ENCODE measurements around the gene CD53.

Gene CD53

GRCh38 chr1:110876748-110877341 is 3.9 kb downstream of the CD53 start:
- no peak for DNase-seq (ENCODE audit: low spot score)

- no peak for DNase-seq (ENCODE audit: low spot score)
These were observed 4.4 kb downstream of the CD53 start for GRCh38 chr1:110877364-110877763.

GRCh38 chr1:110877776-110878175 is 4.8 kb downstream of the CD53 start:
- no peak for DNase-seq (ENCODE audit: low spot score)

DNA sequence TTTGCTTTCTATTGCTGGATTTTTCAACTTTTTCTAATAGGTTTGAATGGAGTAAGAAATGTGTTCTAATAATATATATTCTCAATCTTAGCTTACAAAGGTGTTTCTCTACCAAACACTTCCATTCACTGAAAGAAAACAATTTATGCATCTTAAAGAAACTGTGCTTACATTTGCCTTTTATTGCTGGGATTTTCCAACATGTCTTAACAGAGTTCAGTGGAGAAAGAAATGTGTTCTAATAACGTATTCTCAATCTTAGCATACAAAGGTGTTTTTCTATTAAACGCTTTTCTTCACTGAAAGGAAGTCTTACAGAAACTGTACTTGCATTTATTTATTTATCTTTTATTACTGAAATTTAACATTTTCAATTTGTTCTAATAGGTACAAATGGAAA is 5.6 kb downstream of the CD53 start:
- DNase-seq (ENCODE audit: low spot score) = no peak

DNA sequence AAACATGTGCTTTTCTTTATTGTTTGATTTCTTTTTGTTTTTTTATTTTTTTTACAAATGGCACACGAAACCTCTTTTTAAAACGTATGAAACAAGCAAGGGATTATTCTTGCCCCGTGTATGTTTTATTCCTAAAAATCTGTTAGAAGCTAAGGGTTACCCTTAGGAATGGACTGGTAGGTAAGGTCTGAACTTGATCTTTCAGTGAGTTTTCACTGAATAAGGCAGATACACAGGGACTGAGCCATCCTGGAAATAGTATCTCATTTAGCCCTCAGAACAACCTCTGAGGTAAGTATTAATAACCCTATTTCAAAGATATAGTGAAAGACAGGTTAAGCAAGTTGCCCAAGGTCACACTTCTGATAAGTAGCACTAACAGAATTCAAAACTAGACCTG is 6.0 kb downstream of the CD53 start:
- DNase-seq (ENCODE audit: low spot score) = no peak

GRCh38 chr1:110879758-110880606 is 7.0 kb downstream of the CD53 start:
- no peak for DNase-seq (ENCODE audit: low spot score)

- DNase-seq (ENCODE audit: low spot score) = no peak
These were observed 7.9 kb downstream of the CD53 start for GRCh38 chr1:110880708-110881374.

- no peak for DNase-seq (ENCODE audit: low spot score)
These were observed 15.1 kb downstream of the CD53 start for GRCh38 chr1:110888049-110888448.

DNA sequence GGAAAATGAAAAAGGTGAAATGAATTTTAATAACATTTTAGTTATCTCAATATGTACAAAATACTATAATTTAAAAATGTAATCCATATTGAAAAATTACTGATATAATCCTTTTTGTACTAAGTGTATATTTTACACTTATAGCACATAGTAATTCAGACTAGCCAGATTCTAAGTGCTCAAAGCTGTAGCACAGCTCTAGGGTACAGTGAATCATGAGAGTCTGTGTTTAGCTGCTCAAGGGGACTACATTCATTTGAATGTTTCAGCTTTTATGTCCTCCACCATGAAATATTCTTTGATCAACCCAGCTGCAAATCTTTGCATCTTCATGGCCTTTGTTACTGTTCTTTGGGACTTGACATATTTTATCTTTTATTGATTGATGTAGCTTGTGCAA is 15.7 kb downstream of the CD53 start:
- DNase-seq (ENCODE audit: low spot score) = no peak

DNA sequence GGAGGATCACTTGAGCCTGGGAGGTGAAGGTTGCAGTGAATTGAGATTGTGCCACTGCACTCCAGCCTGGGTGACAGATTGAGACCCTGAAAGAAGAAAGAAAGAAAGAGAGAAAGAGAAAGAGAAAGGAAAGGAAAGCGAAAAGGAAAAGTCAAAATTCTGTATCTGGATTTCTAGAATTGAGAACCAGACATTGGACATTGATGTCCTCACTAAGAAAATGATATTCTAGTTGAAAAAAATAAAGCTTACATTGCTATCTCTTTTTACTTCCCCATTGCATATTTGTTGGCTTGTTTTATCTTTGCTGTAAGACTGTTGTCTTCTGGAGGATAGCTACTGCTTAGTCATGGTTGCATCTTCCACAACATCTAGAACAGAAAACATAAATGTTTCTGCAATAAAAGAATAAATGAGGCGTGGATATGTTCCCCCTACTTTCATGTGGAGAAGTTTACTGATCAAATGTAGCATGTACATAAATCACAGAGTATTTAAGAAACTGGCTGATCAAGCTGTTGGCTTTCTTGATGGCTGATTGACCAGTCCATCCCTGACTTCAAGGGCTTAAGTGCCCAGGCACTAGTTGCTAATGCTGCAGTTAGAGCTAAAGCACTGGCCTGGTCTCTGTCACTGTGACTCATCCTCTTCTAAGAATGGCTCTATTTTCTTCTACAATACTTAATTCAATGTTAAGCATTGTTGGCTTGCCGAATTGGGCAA is 17.7 kb downstream of the CD53 start:
- no peak for DNase-seq (ENCODE audit: low spot score)

- DNase-seq (ENCODE audit: low spot score) = no peak
These were observed 21.1 kb downstream of the CD53 start for GRCh38 chr1:110893908-110894490.

- DNase-seq (ENCODE audit: low spot score) = no peak
These were observed 23.1 kb downstream of the CD53 start for GRCh38 chr1:110896090-110896489.

DNA sequence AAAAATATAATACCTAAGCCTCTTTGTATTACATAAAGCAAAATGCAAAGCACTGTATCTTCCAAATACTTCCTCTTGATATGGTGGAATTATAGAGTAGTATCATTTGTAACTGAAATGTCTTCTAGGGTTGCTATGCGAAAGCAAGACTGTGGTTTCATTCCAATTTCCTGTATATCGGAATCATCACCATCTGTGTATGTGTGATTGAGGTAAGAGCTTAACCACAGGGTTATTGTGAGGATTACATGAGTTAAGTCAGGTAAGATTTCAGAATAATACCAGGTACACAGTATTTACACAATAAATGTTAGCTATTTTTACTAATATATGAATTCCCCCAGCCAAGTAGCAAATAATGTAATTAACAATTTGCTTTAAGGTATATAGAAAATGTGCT is 24.7 kb downstream of the CD53 start:
- DNase-seq (ENCODE audit: low spot score) = no peak

GRCh38 chr1:110898734-110899457 is 25.9 kb downstream of the CD53 start:
- DNase-seq (ENCODE audit: low spot score) = no peak

- DNase-seq (ENCODE audit: low spot score) = no peak
These were observed 26.5 kb downstream of the CD53 start for GRCh38 chr1:110899458-110899843.

- DNase-seq (ENCODE audit: low spot score) = no peak
These were observed 30.0 kb downstream of the CD53 start for GRCh38 chr1:110902820-110903463.

DNA sequence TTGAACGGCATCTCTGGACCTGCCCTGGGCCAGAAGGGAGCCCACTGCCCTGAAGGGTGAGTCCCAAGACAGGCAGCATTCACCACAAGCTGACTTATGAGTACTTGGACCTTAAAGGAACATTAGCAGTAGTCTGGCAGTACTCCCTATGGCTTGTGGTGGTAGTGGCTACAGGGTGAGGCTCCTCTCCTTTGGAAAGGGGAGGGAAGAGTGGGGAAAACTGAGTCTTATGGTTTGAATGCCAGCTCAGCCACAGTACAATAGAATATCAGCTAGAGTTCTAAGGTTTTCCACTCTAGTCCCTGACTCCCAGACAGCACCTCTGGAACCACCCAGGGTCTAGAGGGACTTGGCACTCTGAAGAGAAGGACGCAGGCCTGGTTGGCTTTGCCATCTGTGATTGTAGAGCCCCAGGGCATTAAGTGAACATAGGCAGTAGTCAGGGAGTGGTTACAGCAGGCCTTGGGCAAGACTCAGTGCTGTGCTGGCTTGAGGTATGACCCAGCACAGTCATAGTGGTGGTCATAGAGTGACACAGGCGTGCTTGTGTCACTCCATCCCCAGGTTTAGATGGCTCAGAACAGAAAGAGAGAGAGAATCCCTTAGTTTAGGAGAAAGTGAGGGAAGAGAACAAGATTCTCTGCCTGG is 31.0 kb downstream of the CD53 start:
- no peak for DNase-seq (ENCODE audit: low spot score)

DNA sequence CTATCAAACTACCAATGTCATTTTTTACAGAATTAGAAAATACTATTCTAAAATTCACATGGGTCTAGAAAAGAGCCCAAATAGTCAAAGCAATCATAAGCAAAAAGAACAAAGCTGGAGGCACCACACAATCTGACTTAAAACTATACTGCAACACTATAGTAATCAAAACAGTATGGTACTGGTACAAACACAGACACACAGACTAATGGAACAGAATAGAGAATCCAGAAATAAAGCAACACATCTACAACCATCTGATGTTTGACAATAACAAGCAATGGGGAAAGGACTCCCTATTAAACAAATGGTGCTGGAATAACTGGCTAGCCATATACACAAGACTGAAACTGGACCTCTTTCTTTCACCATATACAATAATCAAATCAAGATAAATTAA is 39.8 kb downstream of the CD53 start:
- no peak for DNase-seq (ENCODE audit: low spot score)

DNA sequence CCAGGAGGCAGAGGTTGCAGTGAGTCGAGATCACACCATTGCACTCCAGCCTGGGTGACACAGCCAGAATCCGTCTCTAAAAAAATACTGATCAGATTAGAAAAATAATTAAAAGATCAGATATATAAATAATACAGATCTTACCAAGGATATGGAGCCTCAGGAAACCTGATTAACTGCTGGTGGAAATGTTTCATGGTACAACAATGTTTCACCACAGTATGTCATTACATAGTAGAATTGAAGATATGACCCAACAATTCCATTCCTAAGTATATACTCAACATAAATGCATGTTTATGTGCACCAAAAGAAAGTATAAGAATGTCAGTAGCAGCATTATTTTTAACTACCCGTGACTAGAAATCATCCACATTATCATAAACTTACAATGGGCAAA is 41.7 kb downstream of the CD53 start:
- no peak for DNase-seq (ENCODE audit: low spot score)

GRCh38 chr1:110915804-110916203 is 42.9 kb downstream of the CD53 start:
- no peak for DNase-seq (ENCODE audit: low spot score)

DNA sequence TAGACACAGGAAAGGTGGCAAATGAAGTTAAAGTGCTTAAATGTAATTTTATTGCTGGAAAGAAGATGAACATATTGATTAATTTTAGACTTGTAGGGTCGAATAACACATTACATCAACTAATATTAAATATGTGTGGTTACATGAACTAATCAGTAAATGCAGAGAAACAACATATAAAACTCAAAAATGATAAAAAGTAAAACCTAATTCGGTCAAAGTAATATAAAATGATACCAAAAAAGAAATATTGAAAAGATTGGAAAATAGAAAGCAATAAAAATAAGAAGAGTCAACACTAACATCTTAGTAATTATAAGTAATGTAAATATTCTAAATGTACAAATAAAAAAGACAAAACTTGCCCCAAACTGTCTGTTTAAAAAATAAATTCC is 43.3 kb downstream of the CD53 start:
- DNase-seq (ENCODE audit: low spot score) = no peak
